Measurements from ENCODE around the gene DNAJC25.

DNAJC25 gene

DNA sequence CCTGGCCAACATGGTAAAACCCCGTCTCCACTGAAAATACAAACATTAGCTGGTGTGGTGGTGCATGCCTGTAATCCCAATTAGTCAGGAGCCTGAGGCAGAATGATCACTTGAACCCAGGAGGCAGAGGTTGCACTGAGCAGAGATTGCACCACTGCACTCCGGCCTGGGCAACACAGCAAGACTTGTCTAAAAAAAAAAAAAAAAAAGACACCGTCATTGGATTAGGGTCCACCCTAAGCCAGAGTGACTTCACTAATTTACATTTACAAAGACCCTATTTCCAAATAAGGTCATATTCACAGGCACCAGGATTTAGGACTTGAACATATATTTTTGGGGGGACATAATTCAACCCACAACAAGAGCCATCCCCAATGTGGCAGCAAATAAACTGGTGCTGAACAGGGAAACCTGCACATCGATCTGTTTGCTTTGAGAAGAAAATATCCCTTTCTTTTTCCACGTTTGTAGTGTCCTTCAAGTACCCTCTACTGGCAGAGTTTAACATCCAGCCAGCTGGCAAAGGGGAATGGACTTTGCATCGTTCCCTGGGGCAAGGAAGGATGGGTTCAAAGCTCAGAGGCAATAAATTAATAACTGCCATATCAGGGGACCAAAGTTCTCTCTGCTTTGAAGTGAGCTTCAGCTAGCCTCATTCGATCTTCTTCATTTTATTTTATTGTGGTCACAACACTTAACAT, 3.7 kb upstream of the DNAJC25 start:
- DNase-seq (ENCODE audit: low read depth), result no peak

DNA sequence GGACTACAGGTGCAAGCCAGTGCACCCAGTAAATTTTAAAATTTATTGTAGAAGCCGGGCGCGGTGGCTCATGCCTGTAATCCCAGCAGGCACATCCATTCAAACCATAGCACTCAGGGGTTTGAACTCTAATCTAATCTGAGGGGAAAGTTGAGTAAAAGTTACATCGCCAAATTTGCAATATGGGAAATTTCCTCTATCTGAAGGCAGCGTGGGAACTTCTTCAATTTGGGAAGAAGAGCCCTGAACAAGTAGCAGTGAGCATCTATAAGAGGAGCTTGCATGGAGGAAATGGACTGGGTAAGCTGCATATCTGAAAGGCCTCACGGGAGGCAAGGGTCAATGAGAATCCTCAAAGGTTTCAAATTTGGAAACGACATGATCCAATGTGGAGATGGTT, 2.7 kb upstream of the DNAJC25 start:
- DNase-seq (ENCODE audit: low read depth), result no peak

GRCh38 chr9:111630182-111630963, 761 bp upstream of the DNAJC25 start:
- no peak for DNase-seq (ENCODE audit: low read depth)

GRCh38 chr9:111630964-111631213, 245 bp upstream of the DNAJC25 start:
- DNase-seq (ENCODE audit: low read depth), result no peak

DNA sequence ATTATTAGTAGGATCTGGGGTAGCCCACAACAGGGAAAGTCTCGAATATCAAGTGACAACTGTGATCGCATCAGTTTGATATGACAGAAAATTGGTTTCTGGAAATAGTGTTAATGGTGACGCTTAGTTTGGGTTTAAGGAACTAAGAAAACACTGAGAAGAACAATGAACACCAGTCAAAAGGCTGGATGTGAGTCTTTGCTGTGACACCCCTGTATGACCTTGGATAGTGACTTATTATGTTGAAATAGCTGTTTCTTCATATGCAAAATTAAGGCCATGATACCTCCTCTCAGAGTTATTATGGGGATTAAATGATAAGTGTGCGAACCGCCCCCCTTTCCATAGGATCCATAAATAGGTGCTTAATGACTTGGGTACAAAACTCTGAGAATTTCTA, 926 bp downstream of the DNAJC25 start:
- DNase-seq (ENCODE audit: low read depth), result no peak

DNA sequence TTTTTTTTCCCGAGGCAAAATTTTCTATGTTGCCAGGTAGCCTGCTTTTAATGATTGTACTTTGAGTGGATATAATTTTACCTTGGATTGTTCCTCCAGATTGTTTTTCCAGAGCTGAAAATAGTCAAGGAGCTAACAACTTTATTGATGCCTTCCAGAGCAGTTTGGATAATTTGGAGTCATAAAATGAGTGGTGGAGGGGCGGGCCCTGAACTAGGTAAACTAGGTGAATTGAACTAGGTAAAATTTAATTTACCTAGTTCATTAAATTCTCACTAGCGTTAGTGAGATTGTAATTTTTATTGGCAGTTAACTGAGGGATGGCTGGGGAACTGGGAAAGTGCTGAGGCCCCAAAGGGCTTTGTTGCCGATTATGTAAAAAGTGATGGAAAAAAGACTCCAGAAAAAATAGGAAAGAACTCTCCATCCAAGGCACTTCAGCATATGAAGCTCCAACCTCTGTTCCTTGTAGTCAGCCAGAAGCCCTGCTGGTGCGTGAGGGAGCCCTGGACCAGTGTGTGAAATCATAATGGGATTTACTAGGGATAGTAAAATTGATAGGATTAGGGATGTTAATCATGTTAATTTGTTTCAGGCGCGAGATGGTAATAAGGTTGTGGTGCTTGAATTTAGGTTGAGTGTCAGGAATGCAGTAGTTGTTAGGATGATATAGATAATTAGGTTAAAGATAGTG, 1.7 kb downstream of the DNAJC25 start:
- no peak for DNase-seq (ENCODE audit: low read depth)

DNA sequence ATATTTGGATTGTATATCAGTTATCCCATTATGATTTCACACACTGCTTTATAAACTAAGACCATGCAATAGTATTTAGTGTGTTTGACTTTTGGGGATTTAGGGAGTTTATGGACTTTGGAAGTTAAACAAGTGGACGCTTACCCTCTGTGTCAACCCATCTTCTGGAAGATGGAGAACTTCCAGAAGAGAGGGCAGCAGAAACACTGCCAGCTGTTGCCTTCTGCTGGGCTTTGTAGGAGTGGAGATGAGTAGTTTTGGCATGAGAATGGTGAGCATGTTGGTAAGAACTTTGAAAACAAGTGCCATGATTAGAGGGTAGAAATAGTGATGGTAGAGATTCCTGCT, 2.2 kb downstream of the DNAJC25 start:
- no peak for DNase-seq (ENCODE audit: low read depth)

- DNase-seq (ENCODE audit: low read depth), result no peak
Observed at GRCh38 chr9:111634860-111635259, 3.7 kb downstream of the DNAJC25 start.

DNA sequence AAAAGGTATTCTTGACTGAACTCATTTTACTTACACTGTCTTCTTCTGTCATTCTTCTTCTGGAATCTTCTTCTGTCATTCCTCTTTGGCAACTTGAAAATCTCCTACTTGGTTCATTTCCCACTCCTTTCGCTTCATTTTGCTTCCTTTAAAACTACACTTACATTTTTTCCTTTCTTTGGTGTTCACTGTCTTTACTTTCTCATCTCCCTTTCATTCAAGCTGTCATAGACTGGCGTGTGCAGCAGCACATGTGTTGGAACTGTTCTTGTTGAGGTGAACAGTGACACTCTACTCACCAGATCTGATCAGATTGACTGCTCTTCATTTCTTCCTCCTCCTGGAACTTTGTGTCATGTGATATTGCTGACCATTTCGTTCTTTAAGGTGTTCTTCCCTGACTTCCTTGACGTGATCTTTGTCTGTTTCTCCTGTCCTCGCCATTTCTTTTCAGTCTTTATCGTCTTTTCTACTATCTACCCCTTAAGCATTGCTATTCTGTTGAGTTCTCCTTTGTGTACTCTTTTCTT, 6.4 kb downstream of the DNAJC25 start:
- no peak for DNase-seq (ENCODE audit: low read depth)

GRCh38 chr9:111644195-111644772, 13.2 kb downstream of the DNAJC25 start:
- DNase-seq (ENCODE audit: low read depth), result no peak

- no peak for DNase-seq (ENCODE audit: low read depth)
Observed at GRCh38 chr9:111645806-111646205, 14.7 kb downstream of the DNAJC25 start.

DNA sequence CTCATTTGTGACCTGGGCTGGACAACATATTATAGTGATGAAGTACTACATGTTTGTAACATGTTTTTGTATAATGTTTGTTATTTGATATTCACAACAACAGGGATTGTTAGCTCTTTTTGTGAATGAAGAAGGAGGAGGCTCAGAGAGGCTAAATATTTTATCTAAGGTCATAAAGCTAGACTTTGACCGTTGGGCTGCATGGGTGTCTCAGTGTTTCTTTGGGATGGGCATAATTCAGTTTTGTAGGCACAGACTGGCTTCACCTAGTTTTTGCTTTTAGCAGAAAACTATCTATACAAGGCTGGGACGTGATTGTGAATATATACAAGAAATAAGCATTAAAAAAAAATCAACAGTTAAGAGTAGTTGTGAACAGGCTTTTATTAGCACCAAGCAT, 15.3 kb downstream of the DNAJC25 start:
- DNase-seq (ENCODE audit: low read depth), result no peak

DNA sequence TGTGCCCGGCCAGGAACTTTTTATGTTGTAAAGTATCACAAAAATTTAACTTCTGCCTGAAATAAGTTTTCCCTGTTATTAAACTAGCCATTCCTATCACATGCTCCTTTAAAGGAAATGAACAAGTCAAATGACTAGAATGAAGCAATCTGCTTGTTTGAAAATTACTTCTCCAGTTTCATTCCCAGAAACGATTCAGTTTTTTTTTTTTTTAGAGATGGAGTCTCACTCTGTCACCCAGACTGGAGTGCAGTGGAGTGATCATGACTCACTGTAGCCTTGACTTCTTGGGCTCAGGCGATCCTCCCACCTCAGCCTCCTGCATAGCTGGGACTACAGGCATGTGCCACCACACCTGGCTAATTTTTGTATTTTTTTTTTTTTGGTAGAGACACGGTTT, 16.9 kb downstream of the DNAJC25 start:
- no peak for DNase-seq (ENCODE audit: low read depth)

- DNase-seq (ENCODE audit: low read depth), result no peak
Observed at GRCh38 chr9:111649016-111649415, 17.9 kb downstream of the DNAJC25 start.

DNA sequence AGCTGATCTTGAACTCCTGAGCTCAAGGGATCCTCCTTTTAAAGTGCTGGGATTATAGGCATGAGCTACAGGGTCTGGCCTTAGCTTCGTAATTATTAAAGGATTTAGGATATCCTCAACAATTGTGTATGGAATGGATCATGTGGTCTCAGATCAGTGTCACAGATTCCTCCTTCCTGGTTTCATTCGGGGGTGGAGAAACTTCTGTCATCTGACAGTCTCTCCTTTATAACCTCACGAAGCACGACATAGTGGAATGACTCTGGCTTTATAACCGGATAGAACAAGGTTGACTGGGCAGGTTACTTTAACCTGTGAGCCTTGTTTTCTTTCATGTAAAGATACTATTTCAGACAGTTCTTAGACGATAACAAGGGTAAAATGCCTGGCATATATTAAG, 25.9 kb downstream of the DNAJC25 start:
- no peak for DNase-seq (ENCODE audit: low read depth)

DNA sequence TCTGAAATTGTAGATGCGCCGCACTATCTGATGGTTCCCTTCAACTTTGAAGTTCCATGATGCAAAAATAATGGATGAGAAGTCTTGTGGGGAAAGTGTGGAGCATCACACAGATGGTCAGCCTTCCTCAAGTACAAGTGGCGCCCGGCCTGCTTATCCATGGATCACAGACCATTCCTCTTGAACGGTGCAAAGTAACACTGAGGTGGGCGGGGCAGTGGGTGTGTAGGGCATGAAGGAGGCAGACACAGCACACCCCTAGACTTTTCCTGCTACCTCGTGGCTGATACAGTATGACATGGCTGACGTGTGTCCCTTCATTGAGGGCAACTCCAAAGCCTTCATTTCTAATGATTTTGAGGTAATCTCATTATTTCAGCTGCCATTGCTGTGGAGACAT, 27.8 kb downstream of the DNAJC25 start:
- DNase-seq (ENCODE audit: low read depth), result no peak

GRCh38 chr9:111659691-111660090, 28.6 kb downstream of the DNAJC25 start:
- no peak for DNase-seq (ENCODE audit: low read depth)

- DNase-seq (ENCODE audit: low read depth), result peak; percentile 68
Observed at GRCh38 chr9:111661150-111661801, 30.1 kb downstream of the DNAJC25 start, which contains the start of gene GNG10. Gene GNG10, plus strand, starts transcription at chr9:111661605. Its CDS starts 30 bp downstream, at chr9:111661635.

GRCh38 chr9:111661802-111662521, 30.8 kb downstream of the DNAJC25 start:
- DNase-seq (ENCODE audit: low read depth), result peak; percentile 3

- no peak for DNase-seq (ENCODE audit: low read depth)
Observed at GRCh38 chr9:111662576-111663300, 31.6 kb downstream of the DNAJC25 start.

GRCh38 chr9:111663301-111663823, 32.2 kb downstream of the DNAJC25 start:
- no peak for DNase-seq (ENCODE audit: low read depth)
